IMR-90 (cell line): Measurements from ENCODE around the gene UBASH3B. TPM values are rescaled to one million over a fixed set of nuclear protein-coding genes. Genes with fewer than 3 reads are reported as not detected.

Experiments
- ATAC-seq: fragments of 200-7000 bp; cut with Tn5 transposase; 2 replicates; pipeline ENCODE4 v1.9.1; 2020; ENCODE audit warnings: low read depth, mild to moderate bottlenecking, moderate library complexity
- BruUV-seq: library from RNA; stranded (reverse); fragments of 400-500 nt; replicated peaks from 2 replicates; lab custom pipeline; 2021; lab: Mats Ljungman, UMichigan
- CTCF ChIA-PET: fragments of 300-600 bp; formaldehyde crosslinking; extraction: SDS; loops from one replicate; lab custom pipeline; 2021; ENCODE audit warnings: antibody characterized with exemption; lab: Yijun Ruan, JAX
- POLR2A ChIA-PET: fragments of 300-600 bp; sonication (Branson Sonifier 250); formaldehyde crosslinking; loops from one replicate; lab custom pipeline; 2022; ENCODE audit warnings: antibody characterized with exemption; ENCODE audit not compliant: unreplicated experiment; lab: Charles Lee
- DNase-seq: peaks from one replicate; pipeline ENCODE4 v3.0.0; 2013
- H2AFZ ChIP-seq: replicated peaks from 2 replicates; pipeline ENCODE3; 2013; ENCODE audit warnings: low read length, mild to moderate bottlenecking; ENCODE audit not compliant: poor library complexity
- H2AK5ac ChIP-seq: 2 replicates; pipeline ENCODE4 v1.6.1; 2013; ENCODE audit warnings: low read depth, low read length, inconsistent platforms
- H2AK9ac ChIP-seq: replicated peaks from 2 replicates; pipeline ENCODE3; 2013; ENCODE audit warnings: mild to moderate bottlenecking, low read depth, low read length, moderate library complexity; ENCODE audit not compliant: poor library complexity
- H2BK120ac ChIP-seq: 2 replicates; pipeline ENCODE4 v1.6.1; 2013; ENCODE audit warnings: low read depth, low read length, inconsistent platforms
- H2BK15ac ChIP-seq: 3 replicates; pipeline ENCODE4 v1.6.1; 2013; ENCODE audit warnings: low read depth, low read length, inconsistent platforms
- H2BK20ac ChIP-seq: 2 replicates; pipeline ENCODE4 v1.6.1; 2013; ENCODE audit warnings: low read depth, mild to moderate bottlenecking, inconsistent platforms, low read length, moderate library complexity
- H2BK5ac ChIP-seq: 2 replicates; pipeline ENCODE4 v1.6.1; 2013; ENCODE audit warnings: mild to moderate bottlenecking, low read depth, low read length, inconsistent platforms; ENCODE audit not compliant: poor library complexity, severe bottlenecking
- H3K14ac ChIP-seq: replicated peaks from 2 replicates; pipeline ENCODE4 v1.6.1; 2013; ENCODE audit warnings: low read depth, low read length, inconsistent platforms
- H3K18ac ChIP-seq: 2 replicates; pipeline ENCODE4 v1.6.1; 2013; ENCODE audit warnings: low read depth, low read length, control low read depth
- H3K23ac ChIP-seq: 2 replicates; pipeline ENCODE4 v1.6.1; 2013; ENCODE audit warnings: low read depth, low read length, inconsistent platforms
- H3K27ac ChIP-seq: 2 replicates; pipeline ENCODE4 v1.5.1; 2013; ENCODE audit warnings: mild to moderate bottlenecking, control low read depth, low read length; ENCODE audit not compliant: insufficient read depth
- H3K27me3 ChIP-seq: 2 replicates; pipeline ENCODE4 v1.6.1; 2013; ENCODE audit warnings: low read length; ENCODE audit not compliant: control insufficient read depth, insufficient read depth
- H3K36me3 ChIP-seq: 2 replicates; pipeline ENCODE4 v1.6.1; 2013; ENCODE audit warnings: low read length, mixed read lengths; ENCODE audit not compliant: control insufficient read depth, insufficient read depth
- H3K4ac ChIP-seq: 2 replicates; pipeline ENCODE4 v1.6.1; 2013; ENCODE audit warnings: low read depth, low read length, inconsistent platforms
- H3K4me1 ChIP-seq: 2 replicates; pipeline ENCODE4 v1.6.1; 2013; ENCODE audit warnings: low read length, mixed read lengths; ENCODE audit not compliant: control insufficient read depth, insufficient read depth
- H3K4me2 ChIP-seq: 2 replicates; pipeline ENCODE4 v1.6.1; 2013; ENCODE audit warnings: low read depth, mild to moderate bottlenecking, control low read depth, low read length, moderate library complexity
- H3K4me3 ChIP-seq: 2 replicates; pipeline ENCODE4 v1.5.1; 2013; ENCODE audit warnings: low read depth, mild to moderate bottlenecking, control low read depth, low read length, moderate library complexity; ENCODE audit not compliant: insufficient read depth
- H3K56ac ChIP-seq: 2 replicates; pipeline ENCODE4 v1.6.1; 2013; ENCODE audit warnings: low read length, inconsistent platforms; ENCODE audit not compliant: insufficient read depth; ENCODE audit errors: extremely low read depth
- H3K79me1 ChIP-seq, 2 experiments: 2 replicates each; pipeline ENCODE4 v1.6.1; 2013; ENCODE audit warnings: low read length in 2 of 2, inconsistent platforms in 1 of 2, low read depth in 1 of 2
- H3K9ac ChIP-seq: 2 replicates; pipeline ENCODE4 v1.6.1; 2013; ENCODE audit warnings: low read depth, low read length, control low read depth
- H3K9me1 ChIP-seq: 2 replicates; pipeline ENCODE4 v1.6.1; 2013; ENCODE audit warnings: low read length, inconsistent platforms; ENCODE audit not compliant: insufficient read depth
- H3K9me3 ChIP-seq: 2 replicates; pipeline ENCODE4 v1.6.1; 2013; ENCODE audit warnings: low read length; ENCODE audit not compliant: control insufficient read depth, insufficient read depth
- H4K20me1 ChIP-seq: 2 replicates; pipeline ENCODE4 v1.6.1; 2013; ENCODE audit warnings: low read length, inconsistent platforms; ENCODE audit not compliant: insufficient read depth
- H4K5ac ChIP-seq: 2 replicates; pipeline ENCODE4 v1.6.1; 2013; ENCODE audit warnings: mild to moderate bottlenecking, low read depth, low read length, control low read depth
- H4K8ac ChIP-seq, 2 experiments: 2 replicates each; pipeline ENCODE4 v1.6.1; 2013; ENCODE audit warnings: low read depth in 2 of 2, low read length in 2 of 2, control low read depth in 1 of 2, inconsistent platforms in 1 of 2
- H4K91ac ChIP-seq: 2 replicates; pipeline ENCODE4 v1.6.1; 2013; ENCODE audit warnings: low read depth, low read length, inconsistent platforms; ENCODE audit not compliant: insufficient read depth
- BHLHE40 ChIP-seq: fragments of 150-350 bp; IDR thresholded peaks from 2 replicates; pipeline ENCODE4 v1.6.1; 2016; ENCODE audit warnings: mild to moderate bottlenecking, low read depth, low read length
- CHD1 ChIP-seq: IDR thresholded peaks from 2 replicates; pipeline ENCODE4 v1.6.1; 2012; ENCODE audit warnings: low read depth, low read length, improper control_type of control experiment
- FOS ChIP-seq: fragments of 150-350 bp; IDR thresholded peaks from 2 replicates; pipeline ENCODE4 v1.6.1; 2016; ENCODE audit warnings: low read depth, low read length
- POLR2A ChIP-seq: IDR thresholded peaks from 2 replicates; pipeline ENCODE4 v1.6.1; 2012; ENCODE audit warnings: mild to moderate bottlenecking, low read depth, low read length
- RCOR1 ChIP-seq: IDR thresholded peaks from 2 replicates; pipeline ENCODE4 v1.6.1; 2012; ENCODE audit warnings: mild to moderate bottlenecking, low read length, improper control_type of control experiment; ENCODE audit not compliant: insufficient replicate concordance
- dilution Hi-C: fragments of 300-500 bp; cut with HindIII; formaldehyde crosslinking; loops from one replicate; pipeline ENCODE4 v1.14.3; 2018; ENCODE audit warnings: low sequenced_read_pairs; ENCODE audit not compliant: unreplicated experiment
- in situ Hi-C: fragments of 300-500 bp; cut with MboI; formaldehyde crosslinking; loops from 3 replicates; pipeline ENCODE4 v1.14.3; 2019; ENCODE audit warnings: low sequenced_read_pairs, inconsistent platforms, mixed read lengths
- intact Hi-C: fragments of 100-400 bp; cut with micrococcal nuclease; formaldehyde crosslinking; loops from 2 replicates; pipeline ENCODE4 v1.10.0; 2022
- polyA plus RNA-seq, 3 experiments: library from polyadenylated mRNA; depleted of rRNA; stranded (reverse); fragments of >200 nt; gene quantifications; 2 replicates each; pipeline ENCODE4 v1.2.3, GENCODE V29; 2012; ENCODE audit warnings: low replicate concordance in 1 of 3
- total RNA-seq: library from RNA; depleted of rRNA; stranded (reverse); fragments of >200 nt; gene quantifications from 2 replicates; pipeline ENCODE4 v1.2.3, GENCODE V29; 2012
- TF ChIP-seq, protein P1 (sequence below): fragments of 150-350 bp; IDR thresholded peaks from 2 replicates; pipeline ENCODE4 v1.6.1; 2016; ENCODE audit warnings: low read depth, mild to moderate bottlenecking, low read length, moderate library complexity, borderline replicate concordance

Gene UBASH3B
- total and polyA plus RNA-seq, 2 of the 4 experiments (the other 2 are of a cell fraction) = 27.2 to 48.0 TPM

DNA sequence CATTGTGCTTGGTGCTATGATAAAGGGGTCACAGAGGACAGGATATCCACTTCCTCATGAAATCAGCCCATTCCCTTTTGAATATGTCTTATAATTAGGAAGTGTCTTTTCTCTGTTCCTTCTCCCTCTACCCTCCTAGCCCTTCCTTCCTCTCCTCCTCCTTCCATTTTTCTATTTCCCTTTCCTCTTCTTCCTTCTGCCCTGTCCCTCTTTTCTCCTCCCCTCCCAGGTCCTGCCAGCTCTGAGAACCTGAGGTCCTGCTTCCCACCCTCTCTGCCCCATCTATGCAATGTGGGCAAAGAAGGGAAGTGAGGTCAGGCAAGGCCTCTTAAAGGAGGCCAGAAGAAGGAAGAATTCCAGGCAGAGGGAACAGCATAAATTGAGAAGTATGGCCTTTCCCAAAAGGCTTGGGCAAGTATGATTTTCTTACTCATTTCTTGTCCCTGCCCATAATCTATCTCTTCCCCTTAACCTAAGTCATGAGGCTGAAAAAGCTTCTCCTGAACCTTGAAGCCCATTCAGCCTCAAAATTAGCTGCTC lies 7.7 kb upstream of the UBASH3B start:
- no peak overlapping the region for H3K4me2 ChIP-seq
- in situ Hi-C loops = no loop called here
- H3K4me1 ChIP-seq = peaks cover 13% of the 10 kb centered on the region
- H2BK20ac ChIP-seq = peak overlapping the region; percentile 68; the same call in 1 of the 2 replicates
- no peaks in the 10 kb centered on the region for H3K9me3 ChIP-seq
- H2BK120ac ChIP-seq = peak overlapping the region; percentile 41
- H4K8ac ChIP-seq = peak overlapping the region; percentile 35 to 87; a peak in 3 of 4 replicates
- H3K36me3 ChIP-seq = no peaks in the 10 kb centered on the region
- 0 out of 2 replicates have a peak overlapping the region, but pooled peaks have one; percentile 32 for H4K5ac ChIP-seq
- no peak overlapping the region for H3K18ac ChIP-seq
- H3K79me1 ChIP-seq = no peaks in the 10 kb centered on the region
- peak overlapping the region; percentile 31; the same call in 1 of the 3 replicates for H2BK15ac ChIP-seq
- no peak overlapping the region for H3K4me3 ChIP-seq
- CTCF ChIA-PET = interaction anchor here (0.9 kb wide), 1 partner anchor 8 kb away, joined by 3 read pairs; no protein-coding TSS in a partner anchor
- peak overlapping the region; percentile 86 for H3K4ac ChIP-seq
- H2BK5ac ChIP-seq = no peak overlapping the region
- 0 out of 2 replicates have a peak overlapping the region, but pooled peaks have one; percentile 57 for H4K91ac ChIP-seq
- no peaks in the 10 kb centered on the region for H3K27me3 ChIP-seq
- POLR2A ChIA-PET = no interaction called here
- no peak overlapping the region for H2AK9ac ChIP-seq
- peak overlapping the region; percentile 35; the same call in 1 of the 2 replicates for H3K56ac ChIP-seq
- peaks cover 16% of the 10 kb centered on the region for H3K9me1 ChIP-seq
- no peak overlapping the region for H3K27ac ChIP-seq
- dilution Hi-C loops = no loop called here
- no peak for ATAC-seq
- peak overlapping the region; percentile 2 for H2AK5ac ChIP-seq
- BruUV-seq = no TSS peak
- H2AFZ ChIP-seq = peak overlapping the region; percentile 82
- peak overlapping the region; percentile 55; the same call in 1 of the 2 replicates for H3K23ac ChIP-seq
- TF ChIP-seq POLR2A (no peak), RCOR1 (no peak), FOS (no peak), BHLHE40 (no peak), CHD1 (no peak)
- TF ChIP-seq, protein P1, sequence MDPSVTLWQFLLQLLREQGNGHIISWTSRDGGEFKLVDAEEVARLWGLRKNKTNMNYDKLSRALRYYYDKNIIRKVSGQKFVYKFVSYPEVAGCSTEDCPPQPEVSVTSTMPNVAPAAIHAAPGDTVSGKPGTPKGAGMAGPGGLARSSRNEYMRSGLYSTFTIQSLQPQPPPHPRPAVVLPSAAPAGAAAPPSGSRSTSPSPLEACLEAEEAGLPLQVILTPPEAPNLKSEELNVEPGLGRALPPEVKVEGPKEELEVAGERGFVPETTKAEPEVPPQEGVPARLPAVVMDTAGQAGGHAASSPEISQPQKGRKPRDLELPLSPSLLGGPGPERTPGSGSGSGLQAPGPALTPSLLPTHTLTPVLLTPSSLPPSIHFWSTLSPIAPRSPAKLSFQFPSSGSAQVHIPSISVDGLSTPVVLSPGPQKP = no peak
- peak overlapping the region; percentile 69 for H3K14ac ChIP-seq
- H4K20me1 ChIP-seq = no peaks in the 10 kb centered on the region
- DNase-seq = no peak
- no peak overlapping the region for H3K9ac ChIP-seq
- intact Hi-C loops = no loop called here
